LNCaP clone FGC (cell line): ENCODE measurements around the gene EXOC4.

Experiments
- DNase-seq: peaks from one replicate; pipeline ENCODE4 v3.0.0-alpha.2; 2011; ENCODE audit warnings: low read depth
- H3K4me3 ChIP-seq: 2 replicates; pipeline ENCODE4 v1.5.1; 2011; ENCODE audit warnings: mild to moderate bottlenecking, low read depth, low read length, control low read depth
- TF ChIP-seq, protein P1 (sequence below): IDR thresholded peaks from 2 replicates; pipeline ENCODE4 v1.5.1; 2012; ENCODE audit warnings: mild to moderate bottlenecking; ENCODE audit not compliant: control insufficient read depth, insufficient read depth; ENCODE audit errors: extremely low read depth

The EXOC4 gene

GRCh38 chr7:133234961-133235875, 17.7 kb upstream of the EXOC4 start:
- DNase-seq: peak; percentile 50
- H3K4me3 ChIP-seq: no peak overlapping the region
- TF ChIP-seq, protein P1, sequence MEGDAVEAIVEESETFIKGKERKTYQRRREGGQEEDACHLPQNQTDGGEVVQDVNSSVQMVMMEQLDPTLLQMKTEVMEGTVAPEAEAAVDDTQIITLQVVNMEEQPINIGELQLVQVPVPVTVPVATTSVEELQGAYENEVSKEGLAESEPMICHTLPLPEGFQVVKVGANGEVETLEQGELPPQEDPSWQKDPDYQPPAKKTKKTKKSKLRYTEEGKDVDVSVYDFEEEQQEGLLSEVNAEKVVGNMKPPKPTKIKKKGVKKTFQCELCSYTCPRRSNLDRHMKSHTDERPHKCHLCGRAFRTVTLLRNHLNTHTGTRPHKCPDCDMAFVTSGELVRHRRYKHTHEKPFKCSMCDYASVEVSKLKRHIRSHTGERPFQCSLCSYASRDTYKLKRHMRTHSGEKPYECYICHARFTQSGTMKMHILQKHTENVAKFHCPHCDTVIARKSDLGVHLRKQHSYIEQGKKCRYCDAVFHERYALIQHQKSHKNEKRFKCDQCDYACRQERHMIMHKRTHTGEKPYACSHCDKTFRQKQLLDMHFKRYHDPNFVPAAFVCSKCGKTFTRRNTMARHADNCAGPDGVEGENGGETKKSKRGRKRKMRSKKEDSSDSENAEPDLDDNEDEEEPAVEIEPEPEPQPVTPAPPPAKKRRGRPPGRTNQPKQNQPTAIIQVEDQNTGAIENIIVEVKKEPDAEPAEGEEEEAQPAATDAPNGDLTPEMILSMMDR: no peak

DNA sequence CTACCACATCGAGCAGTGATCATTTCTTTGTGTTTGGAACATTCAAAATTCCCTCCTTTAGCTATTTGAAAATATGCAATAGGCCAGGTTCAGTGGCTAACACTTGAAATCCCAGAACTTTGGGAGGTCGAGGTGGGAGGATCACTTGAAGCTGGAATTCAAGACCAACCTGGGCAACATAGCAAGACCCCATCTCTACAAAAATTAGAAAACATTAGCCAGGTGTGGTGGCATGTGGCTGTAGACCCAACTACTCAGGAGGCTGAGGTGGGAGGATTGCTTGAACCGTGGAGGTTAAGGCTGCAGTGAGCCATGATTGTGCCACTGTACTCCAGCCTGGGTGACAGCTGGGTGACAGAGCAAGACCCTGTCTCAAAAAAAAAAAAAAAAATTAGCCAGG, 15.3 kb upstream of the EXOC4 start:
- no peak for DNase-seq
- TF ChIP-seq, protein P1: no peak
- H3K4me3 ChIP-seq: no peak overlapping the region

- no peak for DNase-seq
- no peak overlapping the region for H3K4me3 ChIP-seq
- TF ChIP-seq, protein P1: no peak
Measured at GRCh38 chr7:133240302-133240701, 12.6 kb upstream of the EXOC4 start.

GRCh38 chr7:133246558-133246957, 6.3 kb upstream of the EXOC4 start:
- H3K4me3 ChIP-seq: no peak overlapping the region
- no peak for DNase-seq
- TF ChIP-seq, protein P1: no peak

GRCh38 chr7:133248901-133249300, 4.0 kb upstream of the EXOC4 start:
- no peak overlapping the region for H3K4me3 ChIP-seq
- DNase-seq: no peak
- TF ChIP-seq, protein P1: no peak

DNA sequence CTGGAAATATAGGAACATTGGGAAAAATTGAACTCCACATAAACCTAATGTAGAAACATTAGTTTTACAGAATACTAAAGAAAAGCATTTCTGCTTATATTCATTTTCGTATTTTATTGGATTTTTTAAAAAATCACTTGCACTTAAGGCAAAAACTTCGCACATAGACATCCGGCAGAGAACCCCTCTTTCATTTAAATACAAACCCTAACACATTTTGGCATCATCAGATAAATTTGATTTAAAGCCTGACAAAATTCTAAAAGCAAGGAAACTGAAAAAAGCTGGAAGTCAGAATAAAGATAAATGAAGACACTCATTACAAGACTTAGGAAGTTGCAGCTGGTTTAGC, 396 bp upstream of the EXOC4 start:
- no peak overlapping the region for H3K4me3 ChIP-seq
- DNase-seq: no peak

GRCh38 chr7:133253519-133253875, 619 bp downstream of the EXOC4 start:
- TF ChIP-seq, protein P1: no peak
- no peak for DNase-seq
- peak overlapping the region; percentile 91 for H3K4me3 ChIP-seq

More for the DNA sequence above, 396 bp upstream of the EXOC4 start:
- TF ChIP-seq, protein P1: no peak
